HepG2 (cell line): ENCODE measurements around the gene MFSD2B. TPM values are rescaled to one million over a fixed set of nuclear protein-coding genes. Genes with fewer than 3 reads are reported as not detected.
A peak's percentile ranks its signal among the peaks of the same experiment; 100 is the strongest.

Source experiments
- CEBPG ChIP-seq: IDR thresholded peaks from 2 replicates; pipeline ENCODE4 v1.6.1; 2016
- DPF2 ChIP-seq: sonication (generic); formaldehyde crosslinking; IDR thresholded peaks from 2 replicates; pipeline ENCODE4 v1.4.0; 2020; ENCODE audit warnings: mild to moderate bottlenecking, low read depth, missing genetic modification reagents, borderline replicate concordance
- GATA4 ChIP-seq: sonication (generic); IDR thresholded peaks from 2 replicates; pipeline ENCODE4 v1.6.1; 2016; ENCODE audit warnings: antibody characterized with exemption, low read depth, borderline replicate concordance
- KDM1A ChIP-seq: IDR thresholded peaks from 2 replicates; pipeline ENCODE4 v1.6.1; 2016; ENCODE audit warnings: missing compliant biosample characterization
- NFATC3 ChIP-seq: sonication (generic); formaldehyde crosslinking; IDR thresholded peaks from 2 replicates; pipeline ENCODE4 v1.5.1; 2020; ENCODE audit warnings: mild to moderate bottlenecking, missing genetic modification reagents
- RAD51 ChIP-seq: fragments of 450-650 bp; IDR thresholded peaks from 2 replicates; pipeline ENCODE4 v1.6.1; 2016; ENCODE audit warnings: borderline replicate concordance
- SUZ12 ChIP-seq: fragments of 150-350 bp; IDR thresholded peaks from 2 replicates; pipeline ENCODE4 v1.6.1; 2014; ENCODE audit warnings: low read depth, low read length
- ZFP36L2 ChIP-seq: sonication (generic); formaldehyde crosslinking; IDR thresholded peaks from 2 replicates; pipeline ENCODE4 v1.4.0; 2020; ENCODE audit warnings: missing genetic modification reagents
- ZNF136 ChIP-seq: sonication (generic); formaldehyde crosslinking; IDR thresholded peaks from 2 replicates; pipeline ENCODE4 v1.8.1; 2022; ENCODE audit warnings: low read depth, mild to moderate bottlenecking, moderate library complexity, missing genetic modification reagents
- ZNF350 ChIP-seq: sonication (generic); formaldehyde crosslinking; IDR thresholded peaks from 2 replicates; pipeline ENCODE4 v1.4.0; 2020; ENCODE audit warnings: mild to moderate bottlenecking, low read depth, missing genetic modification reagents, borderline replicate concordance
- ZNF569 ChIP-seq: sonication (generic); formaldehyde crosslinking; IDR thresholded peaks from 2 replicates; pipeline ENCODE4 v1.5.0; 2020; ENCODE audit warnings: mild to moderate bottlenecking, missing genetic modification reagents, moderate library complexity, borderline replicate concordance
- ZNF598 ChIP-seq: sonication (generic); formaldehyde crosslinking; IDR thresholded peaks from 2 replicates; pipeline ENCODE4 v1.5.1; 2020; ENCODE audit warnings: mild to moderate bottlenecking, missing genetic modification reagents, borderline replicate concordance
- ZNF660 ChIP-seq: sonication (generic); formaldehyde crosslinking; IDR thresholded peaks from 2 replicates; pipeline ENCODE4 v1.5.1; 2020; ENCODE audit warnings: mild to moderate bottlenecking, low read depth, missing genetic modification reagents, borderline replicate concordance
- ZNF816 ChIP-seq: sonication (generic); formaldehyde crosslinking; IDR thresholded peaks from 2 replicates; pipeline ENCODE4 v1.8.0; 2022; ENCODE audit warnings: missing genetic modification reagents, mild to moderate bottlenecking, borderline replicate concordance
- ZNF883 ChIP-seq: sonication (generic); formaldehyde crosslinking; IDR thresholded peaks from 2 replicates; pipeline ENCODE4 v1.5.1; 2020; ENCODE audit warnings: mild to moderate bottlenecking, missing genetic modification reagents; ENCODE audit errors: not compliant biosample characterization
- polyA plus RNA-seq, 8 experiments: library from polyadenylated mRNA; depleted of rRNA in 3 of 8; stranded (reverse) in 7 of 8; unstranded in 1 of 8; fragments of >200 nt; fragmentation: Illumina TruSeq in 4 of 8; extraction: Trizol in 4 of 8; gene quantifications; 2 replicates each; pipeline versions ENCODE4 v1.2.1 to v1.2.3, GENCODE V29; 2011 to 2016; ENCODE audit warnings: low read depth in 4 of 8, missing spikeins in 1 of 8, mixed read lengths in 1 of 8; ENCODE audit not compliant: insufficient read depth in 1 of 8
- total RNA-seq, 5 experiments: library from RNA; depleted of rRNA; stranded (reverse); fragments of >200 nt; fragmentation: Illumina TruSeq; extraction: Trizol; gene quantifications; 2 replicates each; pipeline ENCODE4 v1.2.3, GENCODE V29; 2016; ENCODE audit warnings: low read depth in 1 of 5
- TF ChIP-seq, protein P1 (sequence below): sonication (generic); formaldehyde crosslinking; IDR thresholded peaks from 2 replicates; pipeline ENCODE4 v1.5.1; 2020; ENCODE audit warnings: mild to moderate bottlenecking, missing genetic modification reagents, moderate library complexity
- TF ChIP-seq, protein P2 (sequence below): sonication (generic); formaldehyde crosslinking; IDR thresholded peaks from 2 replicates; pipeline ENCODE4 v1.5.1; 2020; ENCODE audit warnings: missing genetic modification reagents, mild to moderate bottlenecking, borderline replicate concordance
- TF ChIP-seq, protein P3 (sequence below): sonication (generic); formaldehyde crosslinking; IDR thresholded peaks from 2 replicates; pipeline ENCODE4 v1.8.1; 2022; ENCODE audit warnings: low read depth, mild to moderate bottlenecking, missing genetic modification reagents
- TF ChIP-seq, protein P4 (sequence below): sonication (generic); formaldehyde crosslinking; IDR thresholded peaks from 2 replicates; pipeline ENCODE4 v1.8.1; 2022; ENCODE audit warnings: mild to moderate bottlenecking, missing genetic modification reagents
- TF ChIP-seq, protein P5 (sequence below): sonication (generic); formaldehyde crosslinking; IDR thresholded peaks from 2 replicates; pipeline ENCODE4 v1.5.0; 2020; ENCODE audit warnings: missing genetic modification reagents, mild to moderate bottlenecking, borderline replicate concordance

The MFSD2B gene
- total and polyA plus RNA-seq, 2 of the 13 experiments (the other 11 are each of a cell fraction or from before 2014, with no cell fraction given): 0.21 to 0.93 TPM

DNA sequence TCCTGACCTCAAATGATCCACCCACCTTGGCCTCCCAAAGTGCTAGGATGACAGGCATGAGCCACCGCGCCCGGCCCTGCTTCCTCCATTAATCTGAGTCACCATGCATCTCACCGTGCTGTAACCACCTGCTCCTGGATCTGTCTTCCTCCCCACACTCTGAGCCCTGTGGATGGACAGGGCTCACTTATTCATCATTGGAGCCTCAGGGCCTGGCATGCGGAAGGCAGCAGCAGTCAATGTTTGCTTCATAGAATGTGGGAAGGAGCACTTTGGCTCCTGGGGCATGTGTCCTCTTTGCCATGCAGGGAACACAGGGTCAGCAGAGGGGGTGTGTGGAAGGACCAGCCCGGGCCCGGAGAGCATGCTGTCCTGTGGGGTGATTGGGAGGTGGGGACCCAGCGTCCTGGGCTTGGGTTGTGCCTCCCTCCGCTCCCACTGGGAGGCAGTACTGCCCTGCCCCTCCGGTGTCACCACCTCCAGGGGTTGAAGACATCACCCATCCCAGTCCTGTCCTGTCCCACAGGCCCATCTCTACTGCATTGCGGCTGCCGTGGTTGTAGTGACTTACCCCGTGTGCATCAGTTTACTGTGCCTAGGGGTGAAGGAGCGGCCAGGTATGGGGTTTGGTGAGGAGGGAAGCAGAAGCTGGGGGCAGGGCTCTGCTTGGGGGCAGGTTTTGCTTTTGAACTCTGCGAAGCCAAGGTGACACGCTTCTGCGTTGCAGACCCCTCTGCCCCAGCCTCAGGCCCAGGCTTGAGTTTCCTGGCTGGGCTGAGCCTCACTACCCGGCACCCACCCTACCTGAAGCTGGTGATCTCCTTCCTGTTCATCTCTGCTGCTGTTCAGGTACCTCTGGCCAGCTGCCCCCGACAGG, 11.5 kb downstream of the MFSD2B start (continued):
- TF ChIP-seq, protein P1, sequence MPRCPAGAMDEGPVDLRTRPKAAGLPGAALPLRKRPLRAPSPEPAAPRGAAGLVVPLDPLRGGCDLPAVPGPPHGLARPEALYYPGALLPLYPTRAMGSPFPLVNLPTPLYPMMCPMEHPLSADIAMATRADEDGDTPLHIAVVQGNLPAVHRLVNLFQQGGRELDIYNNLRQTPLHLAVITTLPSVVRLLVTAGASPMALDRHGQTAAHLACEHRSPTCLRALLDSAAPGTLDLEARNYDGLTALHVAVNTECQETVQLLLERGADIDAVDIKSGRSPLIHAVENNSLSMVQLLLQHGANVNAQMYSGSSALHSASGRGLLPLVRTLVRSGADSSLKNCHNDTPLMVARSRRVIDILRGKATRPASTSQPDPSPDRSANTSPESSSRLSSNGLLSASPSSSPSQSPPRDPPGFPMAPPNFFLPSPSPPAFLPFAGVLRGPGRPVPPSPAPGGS: 0 out of 2 replicates have a peak, but pooled peaks have one; percentile 61
- TF ChIP-seq ZNF136 (no peak), KDM1A (CRISPR knock-in tag) (no peak), ZNF569 (no peak), ZFP36L2 (CRISPR knock-in tag) (no peak), ZNF350 (CRISPR knock-in tag) (no peak), CEBPG (peak; percentile 18; the same call in 1 of the 2 replicates), RAD51 (no peak), ZNF660 (0 out of 2 replicates have a peak, but pooled peaks have one; percentile 65), ZNF598 (0 out of 2 replicates have a peak, but pooled peaks have one; percentile 79), ZNF883 (CRISPR knock-in tag) (peak; percentile 68), NFATC3 (no peak), GATA4 (no peak), DPF2 (no peak), ZNF816 (CRISPR knock-in tag) (no peak), SUZ12 (no peak)
- TF ChIP-seq, protein P2, sequence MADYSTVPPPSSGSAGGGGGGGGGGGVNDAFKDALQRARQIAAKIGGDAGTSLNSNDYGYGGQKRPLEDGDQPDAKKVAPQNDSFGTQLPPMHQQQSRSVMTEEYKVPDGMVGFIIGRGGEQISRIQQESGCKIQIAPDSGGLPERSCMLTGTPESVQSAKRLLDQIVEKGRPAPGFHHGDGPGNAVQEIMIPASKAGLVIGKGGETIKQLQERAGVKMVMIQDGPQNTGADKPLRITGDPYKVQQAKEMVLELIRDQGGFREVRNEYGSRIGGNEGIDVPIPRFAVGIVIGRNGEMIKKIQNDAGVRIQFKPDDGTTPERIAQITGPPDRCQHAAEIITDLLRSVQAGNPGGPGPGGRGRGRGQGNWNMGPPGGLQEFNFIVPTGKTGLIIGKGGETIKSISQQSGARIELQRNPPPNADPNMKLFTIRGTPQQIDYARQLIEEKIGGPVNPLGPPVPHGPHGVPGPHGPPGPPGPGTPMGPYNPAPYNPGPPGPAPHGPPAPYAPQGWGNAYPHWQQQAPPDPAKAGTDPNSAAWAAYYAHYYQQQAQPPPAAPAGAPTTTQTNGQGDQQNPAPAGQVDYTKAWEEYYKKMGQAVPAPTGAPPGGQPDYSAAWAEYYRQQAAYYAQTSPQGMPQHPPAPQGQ (CRISPR knock-in tag): no peak
- TF ChIP-seq, protein P3, sequence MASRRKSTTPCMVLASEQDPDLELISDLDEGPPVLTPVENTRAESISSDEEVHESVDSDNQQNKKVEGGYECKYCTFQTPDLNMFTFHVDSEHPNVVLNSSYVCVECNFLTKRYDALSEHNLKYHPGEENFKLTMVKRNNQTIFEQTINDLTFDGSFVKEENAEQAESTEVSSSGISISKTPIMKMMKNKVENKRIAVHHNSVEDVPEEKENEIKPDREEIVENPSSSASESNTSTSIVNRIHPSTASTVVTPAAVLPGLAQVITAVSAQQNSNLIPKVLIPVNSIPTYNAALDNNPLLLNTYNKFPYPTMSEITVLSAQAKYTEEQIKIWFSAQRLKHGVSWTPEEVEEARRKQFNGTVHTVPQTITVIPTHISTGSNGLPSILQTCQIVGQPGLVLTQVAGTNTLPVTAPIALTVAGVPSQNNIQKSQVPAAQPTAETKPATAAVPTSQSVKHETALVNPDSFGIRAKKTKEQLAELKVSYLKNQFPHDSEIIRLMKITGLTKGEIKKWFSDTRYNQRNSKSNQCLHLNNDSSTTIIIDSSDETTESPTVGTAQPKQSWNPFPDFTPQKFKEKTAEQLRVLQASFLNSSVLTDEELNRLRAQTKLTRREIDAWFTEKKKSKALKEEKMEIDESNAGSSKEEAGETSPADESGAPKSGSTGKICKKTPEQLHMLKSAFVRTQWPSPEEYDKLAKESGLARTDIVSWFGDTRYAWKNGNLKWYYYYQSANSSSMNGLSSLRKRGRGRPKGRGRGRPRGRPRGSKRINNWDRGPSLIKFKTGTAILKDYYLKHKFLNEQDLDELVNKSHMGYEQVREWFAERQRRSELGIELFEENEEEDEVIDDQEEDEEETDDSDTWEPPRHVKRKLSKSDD (CRISPR knock-in tag): no peak
- TF ChIP-seq, protein P4, sequence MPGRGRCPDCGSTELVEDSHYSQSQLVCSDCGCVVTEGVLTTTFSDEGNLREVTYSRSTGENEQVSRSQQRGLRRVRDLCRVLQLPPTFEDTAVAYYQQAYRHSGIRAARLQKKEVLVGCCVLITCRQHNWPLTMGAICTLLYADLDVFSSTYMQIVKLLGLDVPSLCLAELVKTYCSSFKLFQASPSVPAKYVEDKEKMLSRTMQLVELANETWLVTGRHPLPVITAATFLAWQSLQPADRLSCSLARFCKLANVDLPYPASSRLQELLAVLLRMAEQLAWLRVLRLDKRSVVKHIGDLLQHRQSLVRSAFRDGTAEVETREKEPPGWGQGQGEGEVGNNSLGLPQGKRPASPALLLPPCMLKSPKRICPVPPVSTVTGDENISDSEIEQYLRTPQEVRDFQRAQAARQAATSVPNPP: no peak
- TF ChIP-seq, protein P5, sequence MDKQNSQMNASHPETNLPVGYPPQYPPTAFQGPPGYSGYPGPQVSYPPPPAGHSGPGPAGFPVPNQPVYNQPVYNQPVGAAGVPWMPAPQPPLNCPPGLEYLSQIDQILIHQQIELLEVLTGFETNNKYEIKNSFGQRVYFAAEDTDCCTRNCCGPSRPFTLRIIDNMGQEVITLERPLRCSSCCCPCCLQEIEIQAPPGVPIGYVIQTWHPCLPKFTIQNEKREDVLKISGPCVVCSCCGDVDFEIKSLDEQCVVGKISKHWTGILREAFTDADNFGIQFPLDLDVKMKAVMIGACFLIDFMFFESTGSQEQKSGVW (CRISPR knock-in tag): no peak
